Prostate gland (tissue), 2 donors: ENCODE data around the gene APAF1. TPM values are rescaled to one million over a fixed set of nuclear protein-coding genes. Genes with fewer than 3 reads are reported as not detected.

ENCODE experiments used
- DNase-seq: peaks from one replicate; pipeline ENCODE4 v3.0.0-alpha.2; 2019; ENCODE audit warnings: low spot score
- H3K27ac ChIP-seq, 2 donors: fragments of 200-600 bp; sonication (generic); 2 replicates each; pipeline ENCODE4 v1.5.1; 2017 to 2019
- H3K27me3 ChIP-seq: fragments of 200-600 bp; sonication (generic); replicated peaks from 2 replicates; pipeline ENCODE4 v1.5.1; 2019; ENCODE audit not compliant: insufficient read depth
- H3K36me3 ChIP-seq, 2 donors: fragments of 200-600 bp; sonication (generic); 1 replicate in 1 of 2; 2 replicates in 1 of 2; pipeline versions ENCODE4 v1.5.1 to v1.8.1; 2017 to 2019
- H3K4me1 ChIP-seq: fragments of 200-600 bp; sonication (generic); replicated peaks from 2 replicates; pipeline ENCODE4 v1.5.1; 2019
- H3K4me3 ChIP-seq, 2 donors: fragments of 200-600 bp; sonication (generic); 2 replicates each; pipeline ENCODE4 v1.5.1; 2017 to 2019
- H3K9me3 ChIP-seq: fragments of 200-600 bp; sonication (generic); 2 replicates; pipeline ENCODE4 v1.5.1; 2017
- POLR2A ChIP-seq: fragments of 450-650 bp; IDR thresholded peaks from one replicate; pipeline ENCODE4 v1.6.1; 2016; ENCODE audit warnings: antibody characterized with exemption, mild to moderate bottlenecking
- POLR2AphosphoS5 ChIP-seq: sonication (generic); formaldehyde crosslinking; IDR thresholded peaks from one replicate; pipeline ENCODE4 v1.6.1; 2017; ENCODE audit warnings: antibody characterized with exemption
- whole genome bisulfite sequencing: methylation state at CpG from one replicate; pipeline ENCODE4 v1.1.5; 2018; 5-methylcytosine and 5-hydroxymethylcytosine counted together
- intact Hi-C: fragments of 100-400 bp; cut with DNase I; formaldehyde crosslinking; loops from one replicate; pipeline ENCODE4 v1.14.2; 2022
- total RNA-seq, 2 donors: library from RNA; depleted of rRNA; stranded (reverse); fragments of >200 nt; gene quantifications; one replicate each; pipeline ENCODE4 v1.1.0, GENCODE V29; 2016
- TF ChIP-seq, protein P1 (sequence below), 4 experiments: fragments of 200-600 bp in 2 of 4; fragments of 450-650 bp in 2 of 4; sonication (generic) in 2 of 4; IDR thresholded peaks; 1 replicate in 3 of 4; 2 replicates in 1 of 4; pipeline ENCODE4 v1.5.1; 2016 to 2019; ENCODE audit warnings: antibody characterized with exemption in 4 of 4, mild to moderate bottlenecking in 2 of 4, moderate library complexity in 2 of 4

Gene APAF1
- total RNA-seq, 2 donors from 2014 or later: 9.4 to 11.6 TPM

GRCh38 chr12:98757455-98757854, 112.4 kb downstream of the APAF1 start:
- intact Hi-C loops: no loop called here
- Histone ChIP-seq H3K27ac (no peak overlapping the region), H3K36me3 (no peaks in the 10 kb centered on the region), H3K4me3 (no peak overlapping the region), H3K9me3 (no peaks in the 10 kb centered on the region), H3K27me3 (no peaks in the 10 kb centered on the region), H3K4me1 (no peaks in the 10 kb centered on the region)
- TF ChIP-seq POLR2A (no peak), POLR2AphosphoS5 (no peak)
- TF ChIP-seq, protein P1, sequence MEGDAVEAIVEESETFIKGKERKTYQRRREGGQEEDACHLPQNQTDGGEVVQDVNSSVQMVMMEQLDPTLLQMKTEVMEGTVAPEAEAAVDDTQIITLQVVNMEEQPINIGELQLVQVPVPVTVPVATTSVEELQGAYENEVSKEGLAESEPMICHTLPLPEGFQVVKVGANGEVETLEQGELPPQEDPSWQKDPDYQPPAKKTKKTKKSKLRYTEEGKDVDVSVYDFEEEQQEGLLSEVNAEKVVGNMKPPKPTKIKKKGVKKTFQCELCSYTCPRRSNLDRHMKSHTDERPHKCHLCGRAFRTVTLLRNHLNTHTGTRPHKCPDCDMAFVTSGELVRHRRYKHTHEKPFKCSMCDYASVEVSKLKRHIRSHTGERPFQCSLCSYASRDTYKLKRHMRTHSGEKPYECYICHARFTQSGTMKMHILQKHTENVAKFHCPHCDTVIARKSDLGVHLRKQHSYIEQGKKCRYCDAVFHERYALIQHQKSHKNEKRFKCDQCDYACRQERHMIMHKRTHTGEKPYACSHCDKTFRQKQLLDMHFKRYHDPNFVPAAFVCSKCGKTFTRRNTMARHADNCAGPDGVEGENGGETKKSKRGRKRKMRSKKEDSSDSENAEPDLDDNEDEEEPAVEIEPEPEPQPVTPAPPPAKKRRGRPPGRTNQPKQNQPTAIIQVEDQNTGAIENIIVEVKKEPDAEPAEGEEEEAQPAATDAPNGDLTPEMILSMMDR (IDR thresholded peaks at IDR 0.05): no peak
- WGBS: 33% methylated on average over 3 of the region's 4 CpGs
- no peak for DNase-seq

GRCh38 chr12:98758331-98758730, 113.2 kb downstream of the APAF1 start:
- 49% methylated on average over 3 of the region's 3 CpGs for WGBS
- no peaks in the 10 kb centered on the region for H3K4me1 ChIP-seq
- no peak overlapping the region for H3K27ac ChIP-seq
- intact Hi-C loops: no loop called here
- H3K27me3 ChIP-seq: no peaks in the 10 kb centered on the region
- DNase-seq: no peak
- H3K9me3 ChIP-seq: no peaks in the 10 kb centered on the region
- H3K4me3 ChIP-seq: no peak overlapping the region
- TF ChIP-seq, protein P1 (IDR thresholded peaks at IDR 0.05): no peak
- TF ChIP-seq POLR2AphosphoS5 (no peak), POLR2A (no peak)
- no peaks in the 10 kb centered on the region for H3K36me3 ChIP-seq

- intact Hi-C loops: no loop called here
Measured at GRCh38 chr12:98763656-98764055, 118.6 kb downstream of the APAF1 start.

DNA sequence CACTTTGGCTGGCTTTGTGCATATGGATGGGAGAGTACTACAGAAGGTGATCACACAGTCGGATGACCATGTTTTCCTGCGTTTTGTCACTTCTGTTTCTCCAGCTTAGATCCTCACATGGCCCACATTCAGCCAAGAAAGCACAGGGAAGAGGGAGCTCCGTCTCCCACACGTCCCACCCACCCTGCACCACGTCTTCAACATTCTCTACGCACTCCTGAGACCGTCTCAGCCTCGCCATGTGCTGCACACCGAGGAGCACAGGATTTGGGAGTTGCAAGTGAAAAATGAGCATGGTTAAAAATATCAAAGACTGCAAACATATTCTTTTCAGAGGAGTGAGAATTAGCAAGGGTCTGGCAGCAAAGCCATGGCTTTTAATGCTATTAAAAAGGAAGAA, 122.2 kb downstream of the APAF1 start:
- H3K4me3 ChIP-seq: no peak overlapping the region
- no peaks in the 10 kb centered on the region for H3K36me3 ChIP-seq
- DNase-seq: no peak
- 95% methylated on average over 9 of the region's 9 CpGs for WGBS
- H3K27ac ChIP-seq: no peak overlapping the region
- H3K4me1 ChIP-seq: no peaks in the 10 kb centered on the region
- intact Hi-C loops: no loop called here
- TF ChIP-seq, protein P1 (IDR thresholded peaks at IDR 0.05): no peak
- TF ChIP-seq POLR2AphosphoS5 (no peak), POLR2A (no peak)
- no peaks in the 10 kb centered on the region for H3K9me3 ChIP-seq
- H3K27me3 ChIP-seq: no peaks in the 10 kb centered on the region

More at GRCh38 chr12:98763656-98764055, 118.6 kb downstream of the APAF1 start:
- Histone ChIP-seq H3K36me3 (no peaks in the 10 kb centered on the region), H3K27me3 (no peaks in the 10 kb centered on the region), H3K4me1 (no peaks in the 10 kb centered on the region), H3K9me3 (no peaks in the 10 kb centered on the region), H3K4me3 (no peak overlapping the region), H3K27ac (no peak overlapping the region)
- no peak for TF ChIP-seq POLR2A
- TF ChIP-seq, protein P1 (IDR thresholded peaks at IDR 0.05): no peak
- no peak for TF ChIP-seq POLR2AphosphoS5
- 73% methylated on average over 4 of the region's 4 CpGs for WGBS
- DNase-seq: no peak

- no peaks in the 10 kb centered on the region for H3K9me3 ChIP-seq
- no peaks in the 10 kb centered on the region for H3K4me1 ChIP-seq
- H3K27me3 ChIP-seq: no peaks in the 10 kb centered on the region
- TF ChIP-seq POLR2AphosphoS5: no peak
- TF ChIP-seq, protein P1 (IDR thresholded peaks at IDR 0.05): no peak
- TF ChIP-seq POLR2A: no peak
- H3K27ac ChIP-seq: no peak overlapping the region
- no peaks in the 10 kb centered on the region for H3K36me3 ChIP-seq
- H3K4me3 ChIP-seq: no peak overlapping the region
- DNase-seq: no peak
- intact Hi-C loops: no loop called here
Measured at GRCh38 chr12:98769068-98769467, 124.0 kb downstream of the APAF1 start.
